Astrocyte of the spinal cord (primary cell): ENCODE results near the gene PRKCE.
A peak's percentile ranks its signal among the peaks of the same experiment; 100 is the strongest.

Experiments
- DNase-seq: peaks from one replicate; pipeline ENCODE4 v3.0.0; 2011; ENCODE audit warnings: low read depth, low spot score
- H3K4me3 ChIP-seq: 2 replicates; pipeline ENCODE4 v1.5.1; 2011; ENCODE audit warnings: low read depth, mild to moderate bottlenecking, low read length, moderate library complexity
- in situ Hi-C: cut with HindIII; loops from 2 replicates; pipeline ENCODE4 v1.10.0; 2017; ENCODE audit warnings: low sequenced_read_pairs
- TF ChIP-seq, protein P1 (sequence below): IDR thresholded peaks from 2 replicates; pipeline ENCODE4 v1.5.1; 2012; ENCODE audit warnings: low read depth, mild to moderate bottlenecking, low read length, inconsistent platforms

The PRKCE gene

DNA sequence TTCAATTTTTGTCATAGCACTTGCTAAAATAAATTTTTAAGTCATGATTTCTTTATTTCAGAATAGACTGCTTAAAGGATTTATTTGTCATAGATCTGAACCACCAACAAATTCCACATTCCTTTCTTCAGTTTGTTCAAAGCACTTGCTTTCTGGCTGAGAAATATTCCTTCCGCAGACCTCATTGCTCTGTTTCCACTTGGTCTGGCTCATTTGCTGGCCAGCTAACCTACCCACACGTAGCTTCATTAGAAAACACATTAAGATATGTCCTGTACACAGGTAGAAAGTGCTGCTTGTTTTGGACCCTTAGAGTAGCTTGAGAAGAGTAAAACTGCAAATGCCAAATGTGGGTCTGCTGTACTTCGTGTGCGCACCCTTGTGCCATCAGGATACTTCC is 479.0 kb downstream of the PRKCE start:
- H3K4me3 ChIP-seq: no peak overlapping the region
- TF ChIP-seq, protein P1, sequence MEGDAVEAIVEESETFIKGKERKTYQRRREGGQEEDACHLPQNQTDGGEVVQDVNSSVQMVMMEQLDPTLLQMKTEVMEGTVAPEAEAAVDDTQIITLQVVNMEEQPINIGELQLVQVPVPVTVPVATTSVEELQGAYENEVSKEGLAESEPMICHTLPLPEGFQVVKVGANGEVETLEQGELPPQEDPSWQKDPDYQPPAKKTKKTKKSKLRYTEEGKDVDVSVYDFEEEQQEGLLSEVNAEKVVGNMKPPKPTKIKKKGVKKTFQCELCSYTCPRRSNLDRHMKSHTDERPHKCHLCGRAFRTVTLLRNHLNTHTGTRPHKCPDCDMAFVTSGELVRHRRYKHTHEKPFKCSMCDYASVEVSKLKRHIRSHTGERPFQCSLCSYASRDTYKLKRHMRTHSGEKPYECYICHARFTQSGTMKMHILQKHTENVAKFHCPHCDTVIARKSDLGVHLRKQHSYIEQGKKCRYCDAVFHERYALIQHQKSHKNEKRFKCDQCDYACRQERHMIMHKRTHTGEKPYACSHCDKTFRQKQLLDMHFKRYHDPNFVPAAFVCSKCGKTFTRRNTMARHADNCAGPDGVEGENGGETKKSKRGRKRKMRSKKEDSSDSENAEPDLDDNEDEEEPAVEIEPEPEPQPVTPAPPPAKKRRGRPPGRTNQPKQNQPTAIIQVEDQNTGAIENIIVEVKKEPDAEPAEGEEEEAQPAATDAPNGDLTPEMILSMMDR: no peak
- no peak for DNase-seq
- in situ Hi-C loops: no loop called here

DNA sequence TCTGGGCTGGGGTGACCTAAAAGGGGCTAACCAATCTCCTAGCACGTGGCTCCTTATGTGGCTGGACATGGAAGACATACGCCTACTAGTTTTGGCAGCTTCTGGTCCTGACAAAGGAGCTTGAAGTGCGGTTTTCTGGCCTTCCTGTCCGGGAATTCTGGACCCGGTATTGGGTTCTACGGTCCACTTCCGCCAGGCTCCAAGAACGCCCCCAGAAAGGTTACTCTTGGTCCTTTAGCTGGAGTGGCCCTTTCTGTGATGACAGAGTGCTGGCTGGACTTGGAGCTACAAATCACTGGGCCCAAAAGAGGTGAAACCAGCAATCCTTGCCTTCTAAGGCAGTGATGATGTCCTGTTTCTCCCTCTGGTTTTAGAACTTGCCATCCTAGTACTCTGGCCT is 481.5 kb downstream of the PRKCE start:
- DNase-seq: no peak
- in situ Hi-C loops: no loop called here
- no peak overlapping the region for H3K4me3 ChIP-seq
- TF ChIP-seq, protein P1: no peak

DNA sequence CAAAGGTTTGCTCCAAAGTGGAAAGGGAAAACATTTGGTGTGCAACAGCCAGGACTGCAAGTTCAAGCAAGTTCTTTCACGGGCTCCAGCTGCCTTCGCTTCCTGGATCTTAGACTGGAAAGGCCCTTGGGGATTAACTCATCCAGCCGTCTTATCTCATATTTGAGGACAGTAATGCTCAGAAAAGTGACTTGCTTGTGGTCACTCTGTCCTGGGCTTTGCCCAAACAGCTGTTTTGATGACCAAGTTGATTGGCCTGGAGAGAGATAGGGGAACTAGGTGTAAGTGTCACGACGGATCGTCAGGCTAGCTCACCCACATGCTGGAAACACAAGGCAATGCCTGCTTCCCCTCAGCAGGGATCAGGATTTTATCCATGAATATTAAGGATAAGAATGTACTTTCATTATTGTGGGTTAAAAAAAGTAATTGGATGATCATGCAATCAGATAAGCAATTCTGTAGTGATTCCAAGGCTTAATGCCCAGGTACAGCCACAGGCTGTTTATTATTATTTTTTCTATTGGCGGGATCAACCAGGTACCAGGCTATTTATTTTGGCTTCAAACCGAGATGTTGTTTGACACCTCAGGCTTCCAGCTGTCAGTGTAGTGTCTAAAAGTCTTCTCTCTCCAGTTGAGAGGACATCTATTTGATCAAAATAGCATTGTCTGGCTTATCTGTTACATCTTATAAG is 483.2 kb downstream of the PRKCE start:
- TF ChIP-seq, protein P1: no peak
- H3K4me3 ChIP-seq: no peak overlapping the region
- peak; percentile 40 for DNase-seq

GRCh38 chr2:46135228-46135855 is 483.9 kb downstream of the PRKCE start:
- in situ Hi-C loops: no loop called here
- H3K4me3 ChIP-seq: no peak overlapping the region
- no peak for DNase-seq
- TF ChIP-seq, protein P1: no peak

More for the DNA sequence above, 483.2 kb downstream of the PRKCE start:
- in situ Hi-C loops: no loop called here

DNA sequence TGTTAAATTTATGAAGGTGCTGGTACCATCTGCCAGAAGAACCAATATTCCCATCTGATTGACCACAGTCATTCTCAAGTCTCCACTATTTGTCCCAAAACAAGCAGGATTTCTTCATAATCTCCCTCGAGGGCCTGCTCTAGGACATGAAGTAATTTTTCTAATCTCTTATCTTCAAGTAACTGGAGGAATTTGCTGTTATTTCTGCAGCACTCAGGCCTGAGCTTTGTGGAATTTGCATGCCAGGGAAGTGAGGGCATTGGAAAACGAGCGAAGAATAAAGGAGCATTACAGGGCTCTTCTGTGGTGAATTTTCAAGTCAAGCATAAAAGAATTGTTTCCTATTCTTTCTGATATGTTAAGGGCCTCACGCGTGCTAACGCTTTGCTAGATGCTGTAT is 484.5 kb downstream of the PRKCE start:
- DNase-seq: peak; percentile 67
- H3K4me3 ChIP-seq: no peak overlapping the region
- TF ChIP-seq, protein P1: no peak
- in situ Hi-C loops: no loop called here

- no peak overlapping the region for H3K4me3 ChIP-seq
- TF ChIP-seq, protein P1: no peak
- in situ Hi-C loops: no loop called here
- DNase-seq: no peak
These were observed 485.0 kb downstream of the PRKCE start for GRCh38 chr2:46136481-46136880.
